Measurements from ENCODE around the gene AMN.
"Not testable (repeated sequence)": the region's sequence is repeated elsewhere in the genome, so short reads cannot be mapped to it uniquely, and the experiment has no call there.

Gene AMN

GRCh38 chr14:102922490-102923200 lies at the start of gene AMN:
Gene AMN, plus strand, starts transcription at chr14:102922663. Its CDS starts 26 bp downstream, at chr14:102922689.
- no peak within 1 kb of the TSS for H3K4me3 ChIP-seq
- intact Hi-C loops (cut with DNase I; ENCODE audit: low total_unique reads), result no loop called here
- peaks cover 0 to 13% (median 8%) of the 10 kb centered on the region in 4 donors for H3K4me1 ChIP-seq
- peaks cover 0 to 47% of the 10 kb centered on the region in 2 donors for H3K27me3 ChIP-seq
- H3K36me3 ChIP-seq, result no peaks in the 10 kb centered on the region
- TF ChIP-seq CTCF (IDR thresholded peaks at IDR 0.05), result no peak
- H3K27ac ChIP-seq, result no peak within 1 kb of the TSS
- no peak for DNase-seq
- H3K9me3 ChIP-seq, result no peaks in the 10 kb centered on the region

GRCh38 chr14:102873131-102873530 lies 49.3 kb upstream of the AMN start:
- Histone ChIP-seq H3K27ac (no peak overlapping the region), H3K27me3 (no peaks in the 10 kb centered on the region), H3K36me3 (peaks cover 12 to 48% (median 22%) of the 10 kb centered on the region in 3 donors), H3K4me3 (no peak overlapping the region), H3K9me3 (no peaks in the 10 kb centered on the region), H3K4me1 (peaks cover 0 to 8% (median 0%) of the 10 kb centered on the region in 4 donors)
- TF ChIP-seq CTCF (IDR thresholded peaks at IDR 0.05), result no peak
- no peak for DNase-seq
- intact Hi-C loops (cut with DNase I; ENCODE audit: low total_unique reads), result no loop called here

- Histone ChIP-seq H3K27ac (no peak overlapping the region), H3K27me3 (no peaks in the 10 kb centered on the region), H3K9me3 (no peaks in the 10 kb centered on the region), H3K4me1 (peaks cover 0 to 8% (median 0%) of the 10 kb centered on the region in 4 donors), H3K4me3 (no peak overlapping the region), H3K36me3 (peaks cover 12 to 48% (median 22%) of the 10 kb centered on the region in 3 donors)
- no peak for TF ChIP-seq CTCF (IDR thresholded peaks at IDR 0.05)
- DNase-seq, result no peak
- intact Hi-C loops (cut with DNase I; ENCODE audit: low total_unique reads), result no loop called here
Measured at GRCh38 chr14:102873546-102874061, 48.9 kb upstream of the AMN start.

GRCh38 chr14:102875652-102876051 lies 46.8 kb upstream of the AMN start:
- H3K9me3 ChIP-seq, result no peaks in the 10 kb centered on the region
- DNase-seq, result no peak
- no peak overlapping the region for H3K27ac ChIP-seq
- no peaks in the 10 kb centered on the region for H3K27me3 ChIP-seq
- peaks cover 0 to 8% (median 2%) of the 10 kb centered on the region in 4 donors for H3K4me1 ChIP-seq
- intact Hi-C loops (cut with DNase I; ENCODE audit: low total_unique reads), result no loop called here
- peaks cover 12 to 44% (median 22%) of the 10 kb centered on the region in 3 donors for H3K36me3 ChIP-seq
- TF ChIP-seq CTCF (IDR thresholded peaks at IDR 0.05), result no peak
- H3K4me3 ChIP-seq, result no peak overlapping the region

- H3K4me3 ChIP-seq; H3K27me3 ChIP-seq; H3K27ac ChIP-seq; H3K9me3 ChIP-seq; H3K4me1 ChIP-seq; intact Hi-C loops (cut with DNase I; ENCODE audit: low total_unique reads); DNase-seq: not testable (repeated sequence)
- peaks cover 12 to 25% (median 19%) of the 10 kb centered on the region in 3 donors for H3K36me3 ChIP-seq
Measured at GRCh38 chr14:102877511-102877910, 45.0 kb upstream of the AMN start.

GRCh38 chr14:102878174-102878969 lies 44.1 kb upstream of the AMN start:
- TF ChIP-seq CTCF (IDR thresholded peaks at IDR 0.05), result no peak
- no peak overlapping the region for H3K27ac ChIP-seq
- DNase-seq, result no peak

More at GRCh38 chr14:102878174-102878969, 44.1 kb upstream of the AMN start:
- Histone ChIP-seq H3K4me1 (peaks cover 0 to 8% (median 2%) of the 10 kb centered on the region in 4 donors), H3K36me3 (peaks cover 12 to 16% (median 14%) of the 10 kb centered on the region in 3 donors), H3K4me3 (no peak overlapping the region), H3K27me3 (no peaks in the 10 kb centered on the region), H3K9me3 (no peaks in the 10 kb centered on the region)
- intact Hi-C loops (cut with DNase I; ENCODE audit: low total_unique reads), result no loop called here

Measured in tibial artery (tissue), 4 donors.